H1 (cell line): ENCODE data around the gene BAZ2B. TPM values are rescaled to one million over a fixed set of nuclear protein-coding genes. Genes with fewer than 3 reads are reported as not detected.

Source experiments
- CTCF ChIA-PET: fragments of 300-600 bp; sonication (Branson Sonifier 250); formaldehyde crosslinking; loops from one replicate; lab custom pipeline; 2021; ENCODE audit not compliant: partially characterized antibody; lab: Charles Lee
- POLR2A ChIA-PET: fragments of 300-600 bp; sonication (Branson Sonifier 250); formaldehyde crosslinking; loops from one replicate; lab custom pipeline; 2021; ENCODE audit warnings: inconsistent platforms; ENCODE audit not compliant: partially characterized antibody; lab: Charles Lee
- DNase-seq, 2 experiments: peaks; one replicate each; pipeline versions ENCODE4 v3.0.0 to v3.0.0-alpha.2; 2010 to 2022; ENCODE audit warnings: low spot score in 2 of 2, low read depth in 1 of 2, mixed read lengths in 1 of 2
- FAIRE-seq: peaks from 2 replicates; lab custom pipeline; 2011; peaks lifted over from hg19 to GRCh38; lab: Jason Lieb, UNC
- H2AFZ ChIP-seq: 2 replicates; pipeline ENCODE4 v1.8.1; 2012; ENCODE audit warnings: low read length, inconsistent platforms
- H2AK5ac ChIP-seq: 2 replicates; pipeline ENCODE4 v1.6.1; 2013; ENCODE audit warnings: low read depth, low read length
- H2BK120ac ChIP-seq: replicated peaks from 2 replicates; pipeline ENCODE3; 2013; ENCODE audit warnings: low read depth, low read length, inconsistent platforms
- H2BK12ac ChIP-seq: 2 replicates; pipeline ENCODE4 v1.6.1; 2013; ENCODE audit warnings: low read depth, low read length
- H2BK15ac ChIP-seq: 2 replicates; pipeline ENCODE4 v1.6.1; 2013; ENCODE audit warnings: low read length
- H2BK20ac ChIP-seq: 2 replicates; pipeline ENCODE4 v1.6.1; 2013; ENCODE audit warnings: low read length
- H2BK5ac ChIP-seq: 2 replicates; pipeline ENCODE4 v1.6.1; 2013; ENCODE audit warnings: low read depth, low read length
- H3K14ac ChIP-seq: 2 replicates; pipeline ENCODE4 v1.6.1; 2013; ENCODE audit warnings: inconsistent platforms; ENCODE audit not compliant: insufficient read length
- H3K18ac ChIP-seq: 2 replicates; pipeline ENCODE4 v1.6.1; 2013; ENCODE audit warnings: low read length; ENCODE audit errors: extremely low read depth
- H3K23ac ChIP-seq: 2 replicates; pipeline ENCODE4 v1.6.1; 2013; ENCODE audit warnings: inconsistent platforms; ENCODE audit not compliant: insufficient read length
- H3K23me2 ChIP-seq: 2 replicates; pipeline ENCODE4 v1.6.1; 2013; ENCODE audit warnings: low read depth, low read length
- H3K27ac ChIP-seq: 2 replicates; pipeline ENCODE4 v1.6.1; 2011; ENCODE audit warnings: low read depth, low read length, inconsistent platforms
- H3K27me3 ChIP-seq, 4 experiments: replicated peaks in 1 of 4; 1 replicate in 1 of 4; 2 replicates in 3 of 4; pipeline versions ENCODE4 v1.6.1 to v1.8.1; 2011 to 2013; ENCODE audit warnings: low read length in 3 of 4, mild to moderate bottlenecking in 3 of 4, inconsistent platforms in 2 of 4, mixed read lengths in 2 of 4, moderate library complexity in 1 of 4; ENCODE audit not compliant: control insufficient read depth in 3 of 4, insufficient read depth in 3 of 4; ENCODE audit errors: extremely low read depth in 1 of 4
- H3K36me3 ChIP-seq, 4 experiments: 2 replicates each; pipeline versions ENCODE4 v1.6.1 to v1.8.1; 2011 to 2013; ENCODE audit warnings: mild to moderate bottlenecking in 4 of 4, low read length in 3 of 4, moderate library complexity in 2 of 4, control low read depth in 1 of 4, inconsistent platforms in 1 of 4; ENCODE audit not compliant: insufficient read depth in 4 of 4, control insufficient read depth in 2 of 4
- H3K4ac ChIP-seq: replicated peaks from 2 replicates; pipeline ENCODE3; 2013; ENCODE audit warnings: low read length, low read depth, mixed read lengths, inconsistent platforms; ENCODE audit not compliant: insufficient read length
- H3K4me1 ChIP-seq, 4 experiments: replicated peaks in 1 of 4; 1 replicate in 1 of 4; 2 replicates in 3 of 4; pipeline versions ENCODE4 v1.6.1 to v1.8.1; 2011 to 2013; ENCODE audit warnings: low read length in 3 of 4, inconsistent platforms in 2 of 4, mixed read lengths in 1 of 4; ENCODE audit not compliant: insufficient read depth in 4 of 4, control insufficient read depth in 3 of 4
- H3K4me2 ChIP-seq, 2 experiments: 2 replicates each; pipeline versions ENCODE4 v1.6.1 to v1.8.1; 2011 to 2013; ENCODE audit warnings: low read depth in 2 of 2, low read length in 2 of 2, control low read depth in 1 of 2, inconsistent platforms in 1 of 2, mild to moderate bottlenecking in 1 of 2; ENCODE audit not compliant: insufficient read depth in 1 of 2
- H3K4me3 ChIP-seq, 4 experiments: fragments of 200-600, 300-600 bp in 1 of 4; sonication (generic), shearing (Covaris generic), sonication (Bioruptor Twin) in 1 of 4; 2 replicates each; pipeline versions ENCODE4 v1.5.1 to v1.8.1; 2011 to 2016; ENCODE audit warnings: low read length in 4 of 4, low read depth in 3 of 4, control low read depth in 2 of 4, inconsistent platforms in 2 of 4, mild to moderate bottlenecking in 2 of 4, mixed read lengths in 1 of 4, moderate library complexity in 1 of 4; ENCODE audit not compliant: insufficient read depth in 2 of 4; ENCODE audit errors: extremely low read depth in 1 of 4
- H3K56ac ChIP-seq: replicated peaks from 2 replicates; pipeline ENCODE3; 2013; ENCODE audit warnings: low read depth, mild to moderate bottlenecking, mixed read lengths, low read length, inconsistent platforms; ENCODE audit not compliant: insufficient read length
- H3K79me1 ChIP-seq: 2 replicates; pipeline ENCODE4 v1.6.1; 2013; ENCODE audit warnings: low read depth, low read length, control low read depth
- H3K79me2 ChIP-seq, 2 experiments: 2 replicates each; pipeline versions ENCODE4 v1.6.1 to v1.8.1; 2012 to 2013; ENCODE audit warnings: low read length in 2 of 2, mild to moderate bottlenecking in 2 of 2, inconsistent platforms in 1 of 2; ENCODE audit not compliant: insufficient read depth in 2 of 2, control insufficient read depth in 1 of 2
- H3K9ac ChIP-seq, 4 experiments: replicated peaks in 1 of 4; 1 replicate in 1 of 4; 2 replicates in 3 of 4; pipeline versions ENCODE4 v1.6.1 to v1.8.1; 2011 to 2013; ENCODE audit warnings: low read depth in 3 of 4, low read length in 3 of 4, control low read depth in 2 of 4, mild to moderate bottlenecking in 2 of 4, moderate library complexity in 2 of 4, inconsistent platforms in 1 of 4; ENCODE audit errors: extremely low read depth in 1 of 4
- H3K9me3 ChIP-seq, 2 experiments: 2 replicates each; pipeline versions ENCODE4 v1.6.1 to v1.8.1; 2012 to 2013; ENCODE audit warnings: mild to moderate bottlenecking in 2 of 2, moderate library complexity in 2 of 2, control low read depth in 1 of 2, inconsistent platforms in 1 of 2, low read depth in 1 of 2, low read length in 1 of 2, mixed read lengths in 1 of 2; ENCODE audit not compliant: insufficient read depth in 2 of 2
- H4K20me1 ChIP-seq, 2 experiments: replicated peaks in 1 of 2; 2 replicates each; pipeline versions ENCODE3 to v1.8.1; 2011 to 2013; ENCODE audit warnings: inconsistent platforms in 2 of 2, low read length in 2 of 2, mild to moderate bottlenecking in 1 of 2; ENCODE audit not compliant: insufficient read depth in 2 of 2, control insufficient read depth in 1 of 2
- H4K5ac ChIP-seq: 2 replicates; pipeline ENCODE4 v1.6.1; 2013; ENCODE audit warnings: low read length, low read depth, mixed read lengths, inconsistent platforms; ENCODE audit not compliant: insufficient read length
- H4K8ac ChIP-seq: 2 replicates; pipeline ENCODE4 v1.8.0; 2013; ENCODE audit warnings: mild to moderate bottlenecking, moderate library complexity, low read length, inconsistent platforms; ENCODE audit not compliant: insufficient read depth; ENCODE audit errors: extremely low read depth
- H4K91ac ChIP-seq: replicated peaks from 2 replicates; pipeline ENCODE3; 2013; ENCODE audit warnings: low read length, mixed read lengths, inconsistent platforms; ENCODE audit not compliant: insufficient read length
- ASH2L ChIP-seq: fragments of 200-600, 300-600 bp; sonication (generic); IDR thresholded peaks from one replicate; pipeline ENCODE4 v1.7.1; 2017; ENCODE audit warnings: low read length
- CEBPB ChIP-seq: IDR thresholded peaks from 2 replicates; pipeline ENCODE4 v1.6.1; 2012; ENCODE audit warnings: low read depth, low read length
- CHD1 ChIP-seq: IDR thresholded peaks from 2 replicates; pipeline ENCODE4 v1.6.1; 2012; ENCODE audit warnings: low read depth, low read length, improper control_type of control experiment
- CHD2 ChIP-seq: IDR thresholded peaks from 2 replicates; pipeline ENCODE4 v1.6.1; 2012; ENCODE audit warnings: low read length, improper control_type of control experiment
- EP300 ChIP-seq, 2 experiments: IDR thresholded peaks; 1 replicate in 1 of 2; 2 replicates in 1 of 2; pipeline ENCODE4 v1.6.1; 2011 to 2012; ENCODE audit warnings: low read depth in 2 of 2, low read length in 2 of 2, mild to moderate bottlenecking in 2 of 2, borderline replicate concordance in 1 of 2, inconsistent platforms in 1 of 2, moderate library complexity in 1 of 2
- GABPA ChIP-seq: IDR thresholded peaks from 2 replicates; pipeline ENCODE4 v1.6.1; 2011; ENCODE audit warnings: mild to moderate bottlenecking, low read length, moderate library complexity, borderline replicate concordance; ENCODE audit not compliant: insufficient read depth
- HDAC2 ChIP-seq, 2 experiments: fragments of 300-600 bp in 1 of 2; sonication (generic) in 1 of 2; IDR thresholded peaks; 2 replicates each; pipeline ENCODE4 v1.6.1; 2011 to 2012; ENCODE audit warnings: low read depth in 2 of 2, low read length in 2 of 2, mild to moderate bottlenecking in 2 of 2, moderate library complexity in 2 of 2, borderline replicate concordance in 1 of 2, inconsistent platforms in 1 of 2
- JUN ChIP-seq: IDR thresholded peaks from 2 replicates; pipeline ENCODE4 v1.6.1; 2011; ENCODE audit warnings: low read depth, mild to moderate bottlenecking, improper control_type of control experiment, low read length
- KDM1A ChIP-seq: fragments of 200-600, 300-600 bp; sonication (generic); IDR thresholded peaks from 2 replicates; pipeline ENCODE4 v1.7.1; 2016; ENCODE audit warnings: mild to moderate bottlenecking, low read length, borderline replicate concordance
- KDM5A ChIP-seq: fragments of 200-600 bp; IDR thresholded peaks from 2 replicates; pipeline ENCODE4 v1.7.1; 2012; ENCODE audit warnings: mild to moderate bottlenecking, low read length, inconsistent platforms, mixed read lengths
- MAX ChIP-seq: IDR thresholded peaks from 2 replicates; pipeline ENCODE4 v1.6.1; 2012; ENCODE audit warnings: inconsistent platforms
- POLR2AphosphoS5 ChIP-seq: IDR thresholded peaks from 2 replicates; pipeline ENCODE4 v1.6.1; 2011; ENCODE audit warnings: low read depth, low read length
- SIRT6 ChIP-seq: IDR thresholded peaks from one replicate; pipeline ENCODE4 v1.7.1; 2012; ENCODE audit warnings: low read length, inconsistent platforms
- TAF7 ChIP-seq: optimal IDR thresholded peaks from 2 replicates; pipeline ENCODE3; 2011; ENCODE audit warnings: low read depth, mild to moderate bottlenecking, inconsistent platforms, low read length, moderate library complexity, borderline replicate concordance
- TBP ChIP-seq: IDR thresholded peaks from 2 replicates; pipeline ENCODE4 v1.6.1; 2011; ENCODE audit warnings: low read depth, low read length, improper control_type of control experiment
- WGBS, 2 experiments: shearing (Covaris generic) in 1 of 2; methylation state at CpG; one replicate each; pipeline versions ENCODE4 v1.1.6 to v1.1.7; 2013 to 2015; ENCODE audit warnings: low lambda C conversion rate in 2 of 2, mixed read lengths in 2 of 2, inconsistent platforms in 1 of 2, low coverage in 1 of 2, missing lambda C conversion rate in 1 of 2; ENCODE audit not compliant: insufficient replicate concordance in 2 of 2, insufficient coverage in 1 of 2, insufficient read length in 1 of 2; ENCODE audit errors: extremely low coverage in 1 of 2, missing lambda C conversion rate in 1 of 2; 5-methylcytosine and 5-hydroxymethylcytosine counted together
- polyA plus RNA-seq, 7 experiments: library from polyadenylated mRNA; depleted of rRNA in 3 of 7; stranded (reverse) in 5 of 7; unstranded in 2 of 7; fragments of >200 nt in 5 of 7; fragments of 200-250 nt in 2 of 7; gene quantifications; 1 replicate in 5 of 7; 2 replicates in 1 of 7; 4 replicates in 1 of 7; pipeline versions ENCODE4 v1.2.1 to v1.2.3, GENCODE V29; 2011 to 2013; ENCODE audit warnings: missing spikeins in 2 of 7, mixed read lengths in 2 of 7
- total RNA-seq: library from RNA; stranded (reverse); fragmentation: NEBNext Ultra II Directional; extraction: Animal tissue kit (Norgen Biotek cat#: 25700); gene quantifications from 2 replicates; pipeline ENCODE4 v1.2.1, GENCODE V29; 2021

BAZ2B gene
- total and polyA plus RNA-seq, 2 of the 8 experiments (the other 6 are each of a cell fraction or from before 2014, with no cell fraction given) = 15.2 to 46.3 TPM

GRCh38 chr2:159573294-159573693 lies 43.1 kb downstream of the BAZ2B start:
- peaks cover 8 to 9% of the 10 kb centered on the region in 2 experiments; a peak in 1 of 4 replicates for H3K9me3 ChIP-seq
- 88% methylated on average over 4 of the region's 4 CpGs; no CpG with 5 or more reads in 1 of the 2 experiments for WGBS, 2 experiments
- no peaks in the 10 kb centered on the region for H4K20me1 ChIP-seq
- DNase-seq (no peak), FAIRE-seq (no peak)
- H3K23ac ChIP-seq = no peak overlapping the region
- H4K8ac ChIP-seq = no peak overlapping the region
- H2AFZ ChIP-seq = no peak overlapping the region
- H4K91ac ChIP-seq = no peak overlapping the region
- no peak overlapping the region for H2BK5ac ChIP-seq
- H3K79me2 ChIP-seq = peaks cover 0 to 91% of the 10 kb centered on the region in 2 experiments; a peak in 3 of 4 replicates
- ChIA-PET CTCF (no interaction called here), POLR2A (no interaction called here)
- H3K4me1 ChIP-seq = 0 out of 7 replicates have a peak, but pooled peaks cover 0 to 2% (median 0%) of the 10 kb centered on the region in 4 experiments
- no peak overlapping the region for H3K56ac ChIP-seq
- H3K36me3 ChIP-seq = peaks cover 0 to 3% (median 1%) of the 10 kb centered on the region in 4 experiments; a peak in 2 of 8 replicates
- H3K23me2 ChIP-seq = no peaks in the 10 kb centered on the region; the same call in 1 of the 2 replicates
- H3K4me2 ChIP-seq = no peak overlapping the region
- no peak overlapping the region for H3K9ac ChIP-seq
- H4K5ac ChIP-seq = no peak overlapping the region
- no peak overlapping the region for H3K18ac ChIP-seq
- no peak overlapping the region for H2BK20ac ChIP-seq
- no peaks in the 10 kb centered on the region for H3K27me3 ChIP-seq
- H2BK15ac ChIP-seq = no peak overlapping the region
- no peak overlapping the region for H2AK5ac ChIP-seq
- no peak overlapping the region for H3K4ac ChIP-seq
- H2BK120ac ChIP-seq = no peak overlapping the region
- H3K27ac ChIP-seq = no peak overlapping the region
- no peak overlapping the region for H3K14ac ChIP-seq
- H3K79me1 ChIP-seq = no peaks in the 10 kb centered on the region; the same call in 1 of the 2 replicates
- no peak overlapping the region for H3K4me3 ChIP-seq
- no peak overlapping the region for H2BK12ac ChIP-seq
- TF ChIP-seq CHD1 (no peak), CHD2 (no peak), JUN (no peak), EP300 (IDR thresholded peaks at IDR 0.05; ENCODE audit: borderline replicate concordance in 1 of 2, low read depth in 2 of 2, low read length in 2 of 2) (no peak), POLR2AphosphoS5 (no peak), CEBPB (no peak), ASH2L (no peak), HDAC2 (IDR thresholded peaks at IDR 0.05; ENCODE audit: borderline replicate concordance in 1 of 2, low read depth in 2 of 2, low read length in 2 of 2) (no peak), MAX (no peak), TBP (no peak), SIRT6 (no peak), GABPA (no peak), KDM5A (no peak), TAF7 (no peak), KDM1A (no peak)
